Glutamatergic neuron (in vitro differentiated cells): ENCODE results near the gene CCHCR1. TPM values are rescaled to one million over a fixed set of nuclear protein-coding genes. Genes with fewer than 3 reads are reported as not detected.
A peak's percentile ranks its signal among the peaks of the same experiment; 100 is the strongest.

Source experiments
- DNase-seq: peaks from one replicate; pipeline ENCODE4 v3.0.0; 2022
- H3K27ac Mint-ChIP-seq: one replicate; pipeline ENCODE4 v1.8.0; 2020; ENCODE audit warnings: mild to moderate bottlenecking, mixed read lengths, inconsistent platforms; ENCODE audit not compliant: unreplicated experiment
- H3K27me3 Mint-ChIP-seq: one replicate; pipeline ENCODE4 v1.8.0; 2020; ENCODE audit warnings: mild to moderate bottlenecking, moderate library complexity, mixed read lengths, inconsistent platforms; ENCODE audit not compliant: unreplicated experiment
- H3K36me3 Mint-ChIP-seq: one replicate; pipeline ENCODE4 v1.8.0; 2020; ENCODE audit warnings: mild to moderate bottlenecking, mixed read lengths, inconsistent platforms; ENCODE audit not compliant: unreplicated experiment
- H3K4me1 Mint-ChIP-seq: one replicate; pipeline ENCODE4 v1.8.0; 2020; ENCODE audit warnings: mild to moderate bottlenecking, low read depth, mixed read lengths, inconsistent platforms; ENCODE audit not compliant: unreplicated experiment
- H3K4me3 Mint-ChIP-seq: one replicate; pipeline ENCODE4 v1.8.0; 2020; ENCODE audit warnings: mild to moderate bottlenecking, mixed read lengths, inconsistent platforms; ENCODE audit not compliant: unreplicated experiment
- H3K9me3 Mint-ChIP-seq: one replicate; pipeline ENCODE4 v1.8.0; 2020; ENCODE audit warnings: mild to moderate bottlenecking, moderate library complexity, mixed read lengths, inconsistent platforms; ENCODE audit not compliant: unreplicated experiment
- CTCF ChIP-seq: fragments of 200-600 bp; sonication (generic); IDR thresholded peaks from one replicate; pipeline ENCODE4 v1.5.0; 2021; ENCODE audit not compliant: partially characterized antibody, unreplicated experiment
- total RNA-seq: library from RNA; stranded (reverse); fragmentation: NEBNext Ultra II Directional; extraction: Animal tissue kit (Norgen Biotek cat#: 25700); gene quantifications from one replicate; pipeline ENCODE4 v1.2.1, GENCODE V29; 2021; ENCODE audit not compliant: unreplicated experiment

CCHCR1 gene
- total RNA-seq, 1 donor from 2014 or later: 28.7 TPM

- H3K27me3 Mint-ChIP-seq: peaks cover 15% of the 10 kb centered on the region
- H3K36me3 Mint-ChIP-seq: no peaks in the 10 kb centered on the region
- H3K9me3 Mint-ChIP-seq: peaks cover 17% of the 10 kb centered on the region
- H3K4me1 Mint-ChIP-seq: peaks cover 23% of the 10 kb centered on the region
- peak overlapping the region; percentile 39 for H3K4me3 Mint-ChIP-seq
- no peak for DNase-seq
- H3K27ac Mint-ChIP-seq: peak overlapping the region; percentile 86
- TF ChIP-seq CTCF: no peak
These were observed 18.0 kb downstream of the CCHCR1 start for GRCh38 chr6:31139599-31139998.

- H3K27me3 Mint-ChIP-seq: peaks cover 15% of the 10 kb centered on the region
- peaks cover 23% of the 10 kb centered on the region for H3K4me1 Mint-ChIP-seq
- H3K4me3 Mint-ChIP-seq: peak within 1 kb of the TSS; percentile 39
- DNase-seq: no peak
- H3K36me3 Mint-ChIP-seq: no peaks in the 10 kb centered on the region
- peaks cover 17% of the 10 kb centered on the region for H3K9me3 Mint-ChIP-seq
- no peak for TF ChIP-seq CTCF
- H3K27ac Mint-ChIP-seq: peak within 1 kb of the TSS; percentile 86
These were observed 18.6 kb downstream of the CCHCR1 start, which contains the start of gene PSORS1C2 for GRCh38 chr6:31138982-31139381. TSS of gene PSORS1C2 (minus strand) at chr6:31139066. CDS start at chr6:31139026, 40 bp downstream.

- DNase-seq: no peak
- Mint-ChIP-seq H3K9me3 (peaks cover 7% of the 10 kb centered on the region), H3K27ac (no peak overlapping the region), H3K4me1 (peaks cover 7% of the 10 kb centered on the region), H3K36me3 (no peaks in the 10 kb centered on the region), H3K4me3 (no peak overlapping the region), H3K27me3 (peaks cover 10% of the 10 kb centered on the region)
- TF ChIP-seq CTCF: no peak
These were observed 21.9 kb downstream of the CCHCR1 start for GRCh38 chr6:31135710-31136109.

- no peak for DNase-seq
- Mint-ChIP-seq H3K36me3 (no peaks in the 10 kb centered on the region), H3K9me3 (peaks cover 2% of the 10 kb centered on the region), H3K4me1 (peaks cover 2% of the 10 kb centered on the region), H3K4me3 (no peak overlapping the region), H3K27me3 (peaks cover 6% of the 10 kb centered on the region), H3K27ac (no peak overlapping the region)
- TF ChIP-seq CTCF: no peak
These were observed 24.8 kb downstream of the CCHCR1 start for GRCh38 chr6:31132806-31133205.

- no peak for TF ChIP-seq CTCF
- Mint-ChIP-seq H3K27me3 (peaks cover 2% of the 10 kb centered on the region), H3K4me1 (no peaks in the 10 kb centered on the region), H3K27ac (no peak overlapping the region), H3K36me3 (no peaks in the 10 kb centered on the region), H3K9me3 (peaks cover 2% of the 10 kb centered on the region), H3K4me3 (no peak overlapping the region)
- no peak for DNase-seq
These were observed 26.0 kb downstream of the CCHCR1 start for GRCh38 chr6:31131595-31131994.
